ENCODE data around the gene DLL3. TPM values are rescaled to one million over a fixed set of nuclear protein-coding genes. Genes with fewer than 3 reads are reported as not detected.

The DLL3 gene
- total RNA-seq, 4 donors from 2014 or later: not detected

GRCh38 chr19:39518458-39518857 lies 19.7 kb downstream of the DLL3 start:
- ATAC-seq (no peak), DNase-seq (no peak)
- Histone ChIP-seq H3K4me3 (no peak overlapping the region), H3K4me1 (no peaks in the 10 kb centered on the region), H3K27me3 (peaks cover 33 to 42% (median 41%) of the 10 kb centered on the region in 3 donors), H3K36me3 (no peaks in the 10 kb centered on the region), H3K9me3 (no peaks in the 10 kb centered on the region), H3K27ac (no peak overlapping the region)
- in situ Hi-C loops (cut with MboI; ENCODE audit: low sequenced_read_pairs in 4 of 4) (no loop called here), intact Hi-C loops (cut with DNase I; ENCODE audit: low total_unique reads) (no loop called here)
- TF ChIP-seq CTCF (IDR thresholded peaks at IDR 0.05 in 4 of 5, conservative IDR thresholded peaks at IDR 0.05 in 1 of 5) (no peak), POLR2A (IDR thresholded peaks at IDR 0.05) (no peak)

- Histone ChIP-seq H3K36me3 (no peaks in the 10 kb centered on the region), H3K9me3 (no peaks in the 10 kb centered on the region), H3K4me1 (no peaks in the 10 kb centered on the region), H3K27me3 (peaks cover 28 to 37% (median 36%) of the 10 kb centered on the region in 3 donors), H3K4me3 (no peak overlapping the region), H3K27ac (no peak overlapping the region)
- TF ChIP-seq CTCF (IDR thresholded peaks at IDR 0.05 in 4 of 5, conservative IDR thresholded peaks at IDR 0.05 in 1 of 5) (no peak), POLR2A (IDR thresholded peaks at IDR 0.05) (no peak)
- intact Hi-C loops (cut with DNase I; ENCODE audit: low total_unique reads) (no loop called here), in situ Hi-C loops (cut with MboI; ENCODE audit: low sequenced_read_pairs in 4 of 4) (no loop called here)
- DNase-seq (no peak), ATAC-seq (no peak)
These were observed 20.2 kb downstream of the DLL3 start for GRCh38 chr19:39518975-39519374.

- no peak overlapping the region for H3K27ac ChIP-seq
- no peak overlapping the region for H3K4me3 ChIP-seq
- in situ Hi-C loops (cut with MboI; ENCODE audit: low sequenced_read_pairs in 4 of 4) (no loop called here), intact Hi-C loops (cut with DNase I; ENCODE audit: low total_unique reads) (no loop called here)
- H3K9me3 ChIP-seq: no peaks in the 10 kb centered on the region
- no peaks in the 10 kb centered on the region for H3K36me3 ChIP-seq
- DNase-seq: no peak
- TF ChIP-seq POLR2A (IDR thresholded peaks at IDR 0.05) (no peak), CTCF (IDR thresholded peaks at IDR 0.05 in 4 of 5, conservative IDR thresholded peaks at IDR 0.05 in 1 of 5) (no peak)
- ATAC-seq: no peak
- peaks cover 10 to 19% (median 18%) of the 10 kb centered on the region in 3 donors for H3K27me3 ChIP-seq
- H3K4me1 ChIP-seq: no peaks in the 10 kb centered on the region
These were observed 22.1 kb downstream of the DLL3 start for GRCh38 chr19:39520541-39521484.

- in situ Hi-C loops (cut with MboI; ENCODE audit: low sequenced_read_pairs in 4 of 4): no loop called here
- H3K27ac ChIP-seq: no peak overlapping the region
- no peak for ATAC-seq
- H3K4me1 ChIP-seq: no peaks in the 10 kb centered on the region
- no peaks in the 10 kb centered on the region for H3K27me3 ChIP-seq
- H3K9me3 ChIP-seq: no peaks in the 10 kb centered on the region
- TF ChIP-seq CTCF (IDR thresholded peaks at IDR 0.05 in 4 of 5, conservative IDR thresholded peaks at IDR 0.05 in 1 of 5) (no peak), POLR2A (IDR thresholded peaks at IDR 0.05) (no peak)
- no peaks in the 10 kb centered on the region for H3K36me3 ChIP-seq
- H3K4me3 ChIP-seq: no peak overlapping the region
- no peak for DNase-seq
- intact Hi-C loops (cut with DNase I; ENCODE audit: low total_unique reads): no loop called here
These were observed 25.7 kb downstream of the DLL3 start for GRCh38 chr19:39524495-39524894.
